Fibroblast of lung (primary cell): ENCODE results near the gene DPEP2. TPM values are rescaled to one million over a fixed set of nuclear protein-coding genes. Genes with fewer than 3 reads are reported as not detected.

Experiments used
- DNase-seq, 2 donors: peaks; one replicate each; pipeline versions ENCODE4 v3.0.0 to v3.0.0-alpha.2; 2010; ENCODE audit warnings: low read depth in 2 of 2
- H2AFZ ChIP-seq: 2 replicates; pipeline ENCODE4 v1.5.1; 2012; ENCODE audit warnings: low read length, control low read depth, inconsistent platforms
- H3K27ac ChIP-seq: 2 replicates; pipeline ENCODE4 v1.5.1; 2011; ENCODE audit warnings: low read length, control low read depth; ENCODE audit not compliant: insufficient read depth
- H3K27me3 ChIP-seq: 2 replicates; pipeline ENCODE4 v1.5.1; 2011; ENCODE audit warnings: mild to moderate bottlenecking, low read length; ENCODE audit not compliant: control insufficient read depth, insufficient read depth
- H3K36me3 ChIP-seq: 2 replicates; pipeline ENCODE4 v1.5.1; 2011; ENCODE audit warnings: low read length; ENCODE audit not compliant: control insufficient read depth, insufficient read depth
- H3K4me1 ChIP-seq: 2 replicates; pipeline ENCODE4 v1.5.1; 2011; ENCODE audit warnings: low read length; ENCODE audit not compliant: control insufficient read depth, insufficient read depth; ENCODE audit errors: extremely low read depth
- H3K4me2 ChIP-seq: 2 replicates; pipeline ENCODE4 v1.5.1; 2011; ENCODE audit warnings: low read length, control low read depth; ENCODE audit not compliant: insufficient read depth; ENCODE audit errors: extremely low read depth
- H3K4me3 ChIP-seq, 4 experiments: fragments of 200-600 bp in 1 of 4; sonication (generic) in 1 of 4; replicated peaks in 1 of 4; 2 replicates each; pipeline ENCODE4 v1.5.1; 2011 to 2016; ENCODE audit warnings: low read length in 4 of 4, low read depth in 3 of 4, mild to moderate bottlenecking in 3 of 4, control low read depth in 2 of 4, inconsistent platforms in 1 of 4, mixed read lengths in 1 of 4; ENCODE audit not compliant: insufficient read depth in 1 of 4; ENCODE audit errors: control extremely low read depth in 1 of 4
- H3K79me2 ChIP-seq: 2 replicates; pipeline ENCODE4 v1.5.1; 2012; ENCODE audit warnings: mild to moderate bottlenecking, low read length, inconsistent platforms; ENCODE audit not compliant: control insufficient read depth, insufficient read depth
- H3K9ac ChIP-seq: 2 replicates; pipeline ENCODE4 v1.5.1; 2011; ENCODE audit warnings: mild to moderate bottlenecking, low read length, control low read depth; ENCODE audit not compliant: insufficient read depth
- H3K9me3 ChIP-seq: 2 replicates; pipeline ENCODE4 v1.5.1; 2012; ENCODE audit warnings: low read depth, low read length; ENCODE audit not compliant: control insufficient read depth, insufficient read depth
- H4K20me1 ChIP-seq: 2 replicates; pipeline ENCODE4 v1.5.1; 2011; ENCODE audit warnings: low read length; ENCODE audit not compliant: control insufficient read depth, insufficient read depth; ENCODE audit errors: extremely low read depth
- CTCF ChIP-seq, 2 donors: IDR thresholded peaks in 1 of 2; conservative IDR thresholded peaks in 1 of 2; 1 replicate in 1 of 2; 2 replicates in 1 of 2; pipeline ENCODE4 v1.5.1; 2011 to 2012; ENCODE audit warnings: low read length in 2 of 2, control low read depth in 1 of 2, inconsistent platforms in 1 of 2, low read depth in 1 of 2, mild to moderate bottlenecking in 1 of 2
- EZH2 ChIP-seq: IDR thresholded peaks from 2 replicates; pipeline ENCODE4 v1.5.1; 2012; ENCODE audit warnings: low read length, control low read depth, mild to moderate bottlenecking; ENCODE audit errors: missing control alignments
- polyA plus RNA-seq, 2 donors: library from polyadenylated mRNA; depleted of rRNA in 1 of 2; stranded (reverse) in 1 of 2; unstranded in 1 of 2; fragments of >200 nt; gene quantifications; 2 replicates each; pipeline ENCODE4 v1.2.1, GENCODE V29; 2011 to 2012; ENCODE audit warnings: missing spikeins in 1 of 2
- total RNA-seq: library from RNA; depleted of rRNA; stranded (reverse); fragments of >200 nt; gene quantifications from 2 replicates; pipeline ENCODE4 v1.2.1, GENCODE V29; 2014

The DPEP2 gene
- total and polyA plus RNA-seq, 2 donors (not counting 1 experiment from before 2014, with no cell fraction given): not detected

GRCh38 chr16:67986949-67987348 lies 12.3 kb downstream of the DPEP2 start:
- no peaks in the 10 kb centered on the region for H4K20me1 ChIP-seq
- H3K9me3 ChIP-seq: no peaks in the 10 kb centered on the region
- no peak overlapping the region for H2AFZ ChIP-seq
- TF ChIP-seq EZH2: no peak
- TF ChIP-seq CTCF (conservative IDR thresholded peaks at IDR 0.05 in 1 of 2, IDR thresholded peaks at IDR 0.05 in 1 of 2; ENCODE audit: low read depth in 1 of 2, low read length in 2 of 2): no peak
- H3K27ac ChIP-seq: no peak overlapping the region
- H3K36me3 ChIP-seq: no peaks in the 10 kb centered on the region
- H3K79me2 ChIP-seq: no peaks in the 10 kb centered on the region
- no peaks in the 10 kb centered on the region for H3K27me3 ChIP-seq
- H3K4me3 ChIP-seq: no peak overlapping the region
- H3K4me2 ChIP-seq: no peak overlapping the region
- H3K9ac ChIP-seq: no peak overlapping the region
- no peak for DNase-seq
- H3K4me1 ChIP-seq: peaks cover 4% of the 10 kb centered on the region

DNA sequence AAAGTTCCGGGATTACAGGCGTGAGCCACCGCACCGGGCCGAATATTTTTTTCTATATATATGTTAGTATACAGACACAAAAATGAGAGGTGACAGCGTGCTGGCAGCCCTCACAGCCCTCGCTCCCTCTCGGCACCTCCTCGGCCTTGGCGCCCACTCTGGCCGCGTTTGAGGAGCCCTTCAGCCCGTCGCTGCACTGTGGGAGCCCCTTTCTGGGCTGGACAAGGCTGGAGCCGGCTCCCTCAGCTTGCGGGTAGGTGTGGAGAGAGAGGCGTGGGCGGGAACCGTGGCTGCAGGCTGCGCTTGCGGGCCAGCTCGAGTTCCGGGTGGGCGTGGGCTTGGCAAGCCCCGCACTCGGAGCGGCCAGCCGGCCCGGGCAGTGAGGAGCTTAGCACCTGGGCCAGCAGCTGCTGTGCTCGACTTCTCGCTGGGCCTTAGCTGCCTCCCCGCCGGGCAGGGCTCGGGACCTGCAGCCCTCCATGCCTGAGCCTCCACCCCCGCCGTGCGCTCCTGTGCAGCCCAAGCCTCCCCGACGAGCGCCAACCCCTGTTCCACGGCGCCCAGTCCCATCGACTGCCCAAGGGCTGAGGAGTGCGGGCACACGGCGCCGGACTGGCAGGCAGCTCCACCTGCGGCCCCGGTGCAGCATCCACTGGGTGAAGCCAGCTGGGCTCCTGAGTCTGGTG lies 17.1 kb downstream of the DPEP2 start:
- no peak overlapping the region for H3K4me2 ChIP-seq
- H3K9ac ChIP-seq: no peak overlapping the region
- H4K20me1 ChIP-seq: no peaks in the 10 kb centered on the region
- DNase-seq: no peak
- H3K9me3 ChIP-seq: no peaks in the 10 kb centered on the region
- H3K27me3 ChIP-seq: peaks cover 2% of the 10 kb centered on the region
- H3K4me3 ChIP-seq: no peak overlapping the region
- H3K27ac ChIP-seq: no peak overlapping the region
- no peak overlapping the region for H2AFZ ChIP-seq
- H3K36me3 ChIP-seq: no peaks in the 10 kb centered on the region
- TF ChIP-seq EZH2: no peak
- no peak for TF ChIP-seq CTCF (conservative IDR thresholded peaks at IDR 0.05 in 1 of 2, IDR thresholded peaks at IDR 0.05 in 1 of 2; ENCODE audit: low read depth in 1 of 2, low read length in 2 of 2)
- H3K4me1 ChIP-seq: peaks cover 2% of the 10 kb centered on the region
- no peaks in the 10 kb centered on the region for H3K79me2 ChIP-seq

GRCh38 chr16:67979955-67980678 lies 19.2 kb downstream of the DPEP2 start, which contains the start of gene DPEP3:
Gene DPEP3, minus strand, starts transcription at chr16:67980499. Its CDS starts 119 bp downstream, at chr16:67980380.
- no peaks in the 10 kb centered on the region for H3K36me3 ChIP-seq

More at GRCh38 chr16:67979955-67980678, 19.2 kb downstream of the DPEP2 start, which contains the start of gene DPEP3:
- no peak within 1 kb of the TSS for H3K4me3 ChIP-seq
- H2AFZ ChIP-seq: no peak within 1 kb of the TSS
- H3K4me2 ChIP-seq: no peak within 1 kb of the TSS
- peaks cover 2% of the 10 kb centered on the region for H3K4me1 ChIP-seq
- H4K20me1 ChIP-seq: no peaks in the 10 kb centered on the region
- DNase-seq: no peak
- TF ChIP-seq CTCF (conservative IDR thresholded peaks at IDR 0.05 in 1 of 2, IDR thresholded peaks at IDR 0.05 in 1 of 2; ENCODE audit: low read depth in 1 of 2, low read length in 2 of 2) (no peak), EZH2 (no peak)
- no peaks in the 10 kb centered on the region for H3K79me2 ChIP-seq
- H3K27me3 ChIP-seq: peaks cover 11% of the 10 kb centered on the region
- no peaks in the 10 kb centered on the region for H3K9me3 ChIP-seq
- no peak within 1 kb of the TSS for H3K9ac ChIP-seq
- H3K27ac ChIP-seq: no peak within 1 kb of the TSS
